Osteocyte (in vitro differentiated cells): ENCODE measurements around the gene OSBP2. TPM values are rescaled to one million over a fixed set of nuclear protein-coding genes. Genes with fewer than 3 reads are reported as not detected.

ENCODE experiments used
- DNase-seq: peaks from one replicate; pipeline ENCODE4 v3.0.0; 2021; ENCODE audit warnings: mixed read lengths; ENCODE audit not compliant: unreplicated experiment; ENCODE audit errors: extremely low spot score
- H3K27ac Mint-ChIP-seq: one replicate; pipeline ENCODE4 v1.8.0; 2021; ENCODE audit warnings: mild to moderate bottlenecking, mixed read lengths; ENCODE audit not compliant: unreplicated experiment
- H3K27me3 Mint-ChIP-seq: one replicate; pipeline ENCODE4 v1.8.0; 2021; ENCODE audit warnings: mixed read lengths; ENCODE audit not compliant: unreplicated experiment
- H3K36me3 Mint-ChIP-seq: one replicate; pipeline ENCODE4 v1.8.0; 2021; ENCODE audit warnings: mixed read lengths; ENCODE audit not compliant: unreplicated experiment
- H3K4me1 Mint-ChIP-seq: one replicate; pipeline ENCODE4 v1.8.0; 2021; ENCODE audit warnings: mixed read lengths; ENCODE audit not compliant: unreplicated experiment
- H3K4me3 Mint-ChIP-seq: one replicate; pipeline ENCODE4 v1.8.0; 2021; ENCODE audit warnings: mild to moderate bottlenecking, moderate library complexity, mixed read lengths; ENCODE audit not compliant: unreplicated experiment
- H3K9me3 Mint-ChIP-seq: one replicate; pipeline ENCODE4 v1.8.0; 2021; ENCODE audit warnings: mixed read lengths; ENCODE audit not compliant: unreplicated experiment
- CTCF ChIP-seq: fragments of 200-600 bp; sonication (generic); IDR thresholded peaks from 2 replicates; pipeline ENCODE4 v1.5.0; 2021; ENCODE audit warnings: antibody characterized with exemption, mild to moderate bottlenecking, moderate library complexity
- total RNA-seq: library from RNA; stranded (reverse); gene quantifications from 2 replicates; pipeline ENCODE4 v1.2.1, GENCODE V29; 2021

The OSBP2 gene
- total RNA-seq, 1 donor from 2014 or later = 3.8 TPM

DNA sequence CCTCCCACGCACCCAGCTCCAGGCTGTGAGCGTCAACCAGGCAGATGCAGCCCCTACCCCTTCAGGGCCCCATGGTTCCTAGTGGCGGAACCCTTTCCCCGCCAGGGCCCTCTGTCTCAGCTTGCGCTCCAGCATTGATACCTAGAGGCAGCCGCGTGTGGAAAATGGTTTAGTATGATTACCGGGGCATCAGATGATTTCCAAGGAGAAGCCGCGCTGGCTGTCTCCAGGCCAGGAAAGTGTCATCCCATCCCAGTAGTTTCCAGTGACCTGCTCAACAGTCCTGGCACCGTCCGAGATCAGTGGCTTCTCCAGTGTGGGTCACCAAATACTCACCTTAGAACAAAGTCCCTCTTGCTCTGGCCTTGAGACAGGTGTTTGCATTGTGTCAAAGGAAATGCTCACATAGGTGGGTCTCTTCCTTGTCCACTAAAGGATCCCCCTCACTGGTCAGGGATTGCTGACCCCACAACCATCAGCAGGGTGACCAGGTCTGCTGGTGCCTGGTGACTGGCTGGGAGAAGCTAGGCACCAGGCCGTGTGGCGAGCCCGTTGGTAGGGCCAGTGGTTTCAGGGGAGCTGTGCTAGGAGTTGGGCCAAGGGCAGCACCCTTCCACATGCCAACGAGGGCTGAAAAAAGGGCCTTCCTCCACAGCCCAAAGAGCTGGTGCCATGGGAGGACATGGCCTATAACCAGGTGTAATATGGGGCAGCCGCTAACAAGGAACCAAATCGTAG lies 164.5 kb downstream of the OSBP2 start:
- Mint-ChIP-seq H3K27me3 (no peaks in the 10 kb centered on the region), H3K4me1 (no peaks in the 10 kb centered on the region), H3K36me3 (no peaks in the 10 kb centered on the region), H3K9me3 (no peaks in the 10 kb centered on the region), H3K4me3 (no peak overlapping the region), H3K27ac (no peak overlapping the region)
- DNase-seq = peak; percentile 71
- TF ChIP-seq CTCF = no peak

DNA sequence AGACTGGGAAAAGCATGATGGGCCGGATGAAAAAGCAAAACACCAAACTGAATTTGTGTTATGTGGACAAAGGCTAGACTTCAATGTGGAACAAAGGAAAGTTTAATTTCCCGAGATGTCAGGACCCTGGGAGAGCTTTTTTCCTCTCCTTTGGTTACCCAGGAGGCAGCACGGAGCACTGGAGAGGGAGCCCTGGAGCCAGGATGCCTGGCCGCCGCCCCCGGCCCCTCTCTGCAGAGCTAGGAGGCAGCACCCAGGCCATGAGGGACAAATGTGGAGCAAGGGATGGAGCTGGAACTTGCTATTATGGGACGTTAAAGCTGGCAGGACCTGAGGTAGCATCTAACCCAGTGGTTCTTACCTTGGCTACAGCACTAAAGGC lies 165.0 kb downstream of the OSBP2 start:
- DNase-seq = peak; percentile 62

GRCh38 chr22:30860176-30861105 lies 165.8 kb downstream of the OSBP2 start:
- DNase-seq = peak; percentile 80
- Mint-ChIP-seq H3K9me3 (no peaks in the 10 kb centered on the region), H3K36me3 (no peaks in the 10 kb centered on the region), H3K4me3 (no peak overlapping the region), H3K4me1 (no peaks in the 10 kb centered on the region), H3K27me3 (no peaks in the 10 kb centered on the region), H3K27ac (no peak overlapping the region)
- no peak for TF ChIP-seq CTCF

More for the DNA sequence above, 165.0 kb downstream of the OSBP2 start:
- Mint-ChIP-seq H3K27ac (no peak overlapping the region), H3K36me3 (no peaks in the 10 kb centered on the region), H3K9me3 (no peaks in the 10 kb centered on the region), H3K4me3 (no peak overlapping the region), H3K27me3 (no peaks in the 10 kb centered on the region), H3K4me1 (no peaks in the 10 kb centered on the region)
- no peak for TF ChIP-seq CTCF

GRCh38 chr22:30861131-30861530 lies 166.5 kb downstream of the OSBP2 start:
- no peaks in the 10 kb centered on the region for H3K36me3 Mint-ChIP-seq
- H3K27ac Mint-ChIP-seq = no peak overlapping the region
- no peaks in the 10 kb centered on the region for H3K9me3 Mint-ChIP-seq
- no peaks in the 10 kb centered on the region for H3K27me3 Mint-ChIP-seq
- H3K4me3 Mint-ChIP-seq = no peak overlapping the region
- H3K4me1 Mint-ChIP-seq = no peaks in the 10 kb centered on the region
- TF ChIP-seq CTCF = no peak
- DNase-seq = peak; percentile 54
